H9 (cell line): ENCODE measurements around the gene GABRR2. TPM values are rescaled to one million over a fixed set of nuclear protein-coding genes. Genes with fewer than 3 reads are reported as not detected.

Experiments used
- DNase-seq: peaks from one replicate; pipeline ENCODE4 v3.0.0-alpha.2; 2017
- H2AFZ ChIP-seq: one replicate; pipeline ENCODE4 v1.6.1; 2013; ENCODE audit warnings: mild to moderate bottlenecking, low read length, control low read depth, moderate library complexity
- H2AK5ac ChIP-seq: 2 replicates; pipeline ENCODE4 v1.6.1; 2013; ENCODE audit warnings: low read length, control low read depth, mixed read lengths; ENCODE audit not compliant: insufficient read length
- H2BK120ac ChIP-seq: one replicate; pipeline ENCODE4 v1.6.1; 2013; ENCODE audit warnings: low read depth, mild to moderate bottlenecking, low read length, control low read depth, inconsistent platforms; ENCODE audit not compliant: poor library complexity, severe bottlenecking
- H2BK12ac ChIP-seq: 2 replicates; pipeline ENCODE4 v1.6.1; 2013; ENCODE audit warnings: low read length, control low read depth, mixed read lengths, low read depth; ENCODE audit not compliant: insufficient read length
- H2BK15ac ChIP-seq: 2 replicates; pipeline ENCODE4 v1.6.1; 2013; ENCODE audit warnings: low read depth, low read length, control low read depth
- H2BK20ac ChIP-seq: one replicate; pipeline ENCODE4 v1.6.1; 2013; ENCODE audit warnings: low read depth, mild to moderate bottlenecking, low read length, control low read depth, inconsistent platforms; ENCODE audit not compliant: poor library complexity, severe bottlenecking
- H2BK5ac ChIP-seq: 2 replicates; pipeline ENCODE4 v1.6.1; 2013; ENCODE audit warnings: low read length, control low read depth, mixed read lengths; ENCODE audit not compliant: insufficient read length
- H3K14ac ChIP-seq: 2 replicates; pipeline ENCODE4 v1.6.1; 2013; ENCODE audit warnings: low read length, control low read depth; ENCODE audit not compliant: insufficient read depth
- H3K18ac ChIP-seq: 2 replicates; pipeline ENCODE4 v1.6.1; 2013; ENCODE audit warnings: low read depth, mild to moderate bottlenecking, mixed read lengths, low read length, control low read depth; ENCODE audit not compliant: insufficient read length
- H3K23ac ChIP-seq: 2 replicates; pipeline ENCODE4 v1.6.1; 2013; ENCODE audit warnings: low read length, control low read depth, mixed read lengths, low read depth; ENCODE audit not compliant: insufficient read length
- H3K23me2 ChIP-seq: 2 replicates; pipeline ENCODE4 v1.6.1; 2013; ENCODE audit warnings: low read depth, mild to moderate bottlenecking, mixed read lengths, low read length, control low read depth; ENCODE audit not compliant: insufficient read length, poor library complexity, severe bottlenecking
- H3K27ac ChIP-seq: 2 replicates; pipeline ENCODE4 v1.5.1; 2013; ENCODE audit warnings: low read length, control low read depth, mixed read lengths, low read depth; ENCODE audit not compliant: insufficient read length
- H3K27me3 ChIP-seq: 2 replicates; pipeline ENCODE4 v1.6.1; 2013; ENCODE audit warnings: low read length, control low read depth, inconsistent platforms; ENCODE audit not compliant: insufficient read depth
- H3K4ac ChIP-seq: 2 replicates; pipeline ENCODE4 v1.6.1; 2013; ENCODE audit warnings: low read depth, mild to moderate bottlenecking, control low read depth, inconsistent platforms, low read length, moderate library complexity
- H3K4me1 ChIP-seq: 2 replicates; pipeline ENCODE4 v1.6.1; 2013; ENCODE audit warnings: low read length, control low read depth, inconsistent platforms; ENCODE audit not compliant: insufficient read depth
- H3K4me2 ChIP-seq: 2 replicates; pipeline ENCODE4 v1.6.1; 2013; ENCODE audit warnings: low read length, control low read depth, mixed read lengths; ENCODE audit not compliant: insufficient read length, insufficient read depth
- H3K56ac ChIP-seq: 2 replicates; pipeline ENCODE4 v1.6.1; 2013; ENCODE audit warnings: low read depth, mild to moderate bottlenecking, mixed read lengths, low read length, control low read depth; ENCODE audit not compliant: insufficient read length
- H3K79me1 ChIP-seq: 2 replicates; pipeline ENCODE4 v1.6.1; 2013; ENCODE audit warnings: low read depth, mild to moderate bottlenecking, moderate library complexity, low read length, control low read depth, inconsistent platforms; ENCODE audit not compliant: insufficient read depth, poor library complexity, severe bottlenecking
- H3K79me2 ChIP-seq: 2 replicates; pipeline ENCODE4 v1.6.1; 2013; ENCODE audit warnings: low read length, control low read depth, inconsistent platforms; ENCODE audit not compliant: insufficient read depth
- H3K9ac ChIP-seq: 2 replicates; pipeline ENCODE4 v1.6.1; 2013; ENCODE audit warnings: low read length, control low read depth, mixed read lengths; ENCODE audit not compliant: insufficient read length; ENCODE audit errors: extremely low read depth
- H3K9me3 ChIP-seq: one replicate; pipeline ENCODE4 v1.6.1; 2013; ENCODE audit warnings: low read depth, low read length, inconsistent platforms; ENCODE audit not compliant: control insufficient read depth
- H3T11ph ChIP-seq: one replicate; pipeline ENCODE4 v1.6.1; 2013; ENCODE audit warnings: mild to moderate bottlenecking, low read length, control low read depth, inconsistent platforms
- H4K20me1 ChIP-seq: one replicate; pipeline ENCODE4 v1.6.1; 2013; ENCODE audit not compliant: control insufficient read depth, insufficient read length, insufficient read depth
- H4K5ac ChIP-seq: 2 replicates; pipeline ENCODE4 v1.6.1; 2013; ENCODE audit warnings: low read depth, mild to moderate bottlenecking, mixed read lengths, low read length, control low read depth; ENCODE audit not compliant: insufficient read length
- H4K8ac ChIP-seq: replicated peaks from 2 replicates; pipeline ENCODE4 v1.6.1; 2013; ENCODE audit warnings: low read length, control low read depth, mixed read lengths, low read depth; ENCODE audit not compliant: insufficient read length
- H4K91ac ChIP-seq: 2 replicates; pipeline ENCODE4 v1.6.1; 2013; ENCODE audit warnings: low read depth, mild to moderate bottlenecking, moderate library complexity, mixed read lengths, low read length, control low read depth; ENCODE audit not compliant: insufficient read length
- H3K27ac Mint-ChIP-seq, 3 experiments: 2 replicates in 2 of 3; 3 replicates in 1 of 3; pipeline ENCODE4 v1.8.0; 2020 to 2021; ENCODE audit warnings: mixed read lengths in 3 of 3, mild to moderate bottlenecking in 1 of 3, moderate library complexity in 1 of 3
- H3K27me3 Mint-ChIP-seq: 2 replicates; pipeline ENCODE4 v1.8.0; 2021; ENCODE audit warnings: low read depth, mild to moderate bottlenecking, moderate library complexity, mixed read lengths
- H3K36me3 Mint-ChIP-seq, 3 experiments: 2 replicates in 2 of 3; 3 replicates in 1 of 3; pipeline ENCODE4 v1.8.0; 2020 to 2021; ENCODE audit warnings: low read depth in 3 of 3, mixed read lengths in 3 of 3; ENCODE audit not compliant: insufficient read depth in 1 of 3
- H3K4me1 Mint-ChIP-seq, 2 experiments: 2 replicates each; pipeline ENCODE4 v1.8.0; 2020; ENCODE audit warnings: mixed read lengths in 2 of 2
- H3K4me3 Mint-ChIP-seq, 2 experiments: 2 replicates in 1 of 2; 3 replicates in 1 of 2; pipeline ENCODE4 v1.8.0; 2020 to 2021; ENCODE audit warnings: mild to moderate bottlenecking in 2 of 2, mixed read lengths in 2 of 2, moderate library complexity in 1 of 2
- H3K9me3 Mint-ChIP-seq, 2 experiments: 2 replicates in 1 of 2; 3 replicates in 1 of 2; pipeline ENCODE4 v1.8.0; 2020; ENCODE audit warnings: mild to moderate bottlenecking in 2 of 2, mixed read lengths in 2 of 2, moderate library complexity in 1 of 2
- CTCF ChIP-seq: fragments of 200-600 bp; sonication (generic); conservative IDR thresholded peaks from 3 replicates; pipeline ENCODE4 v1.8.0; 2021; ENCODE audit warnings: antibody characterized with exemption, mild to moderate bottlenecking
- WGBS: extraction: QIAGEN DNeasy Blood & Tissue Kit; methylation state at CpG from one replicate; pipeline ENCODE4 v1.1.7; 2013; ENCODE audit warnings: missing lambda C conversion rate, low lambda C conversion rate, mixed read lengths; ENCODE audit not compliant: insufficient read length; ENCODE audit errors: extremely low coverage; 5-methylcytosine and 5-hydroxymethylcytosine counted together
- total RNA-seq: library from RNA; stranded (reverse); gene quantifications from 2 replicates; pipeline ENCODE4 v1.2.1, GENCODE V29; 2021

The GABRR2 gene
- total RNA-seq, 1 experiment from 2014 or later = not detected

GRCh38 chr6:89351671-89352277 lies 36.7 kb upstream of the GABRR2 start:
- no peak overlapping the region for H2AFZ ChIP-seq
- peak overlapping the region; percentile 98; the same call in 1 of the 2 replicates for H3K14ac ChIP-seq
- Mint-ChIP-seq H3K27ac (peak overlapping the region in 2 of 3 experiments; percentile 45 to 85; a peak in 4 of 7 replicates), H3K36me3 (peaks cover 0 to 4% (median 0%) of the 10 kb centered on the region in 3 experiments; a peak in 1 of 7 replicates), H3K27me3 (peaks cover 9% of the 10 kb centered on the region), H3K4me3 (peak overlapping the region; percentile 83 to 90), H3K9me3 (no peaks in the 10 kb centered on the region), H3K4me1 (peaks cover 24 to 33% of the 10 kb centered on the region in 2 experiments)
- no peaks in the 10 kb centered on the region for H4K20me1 ChIP-seq
- no peak overlapping the region for H4K5ac ChIP-seq
- H2BK120ac ChIP-seq = no peak overlapping the region
- no peaks in the 10 kb centered on the region for H3K79me1 ChIP-seq
- H2BK12ac ChIP-seq = no peak overlapping the region
- no peak overlapping the region for H2AK5ac ChIP-seq
- H4K91ac ChIP-seq = no peak overlapping the region
- no peak overlapping the region for H2BK20ac ChIP-seq
- no peak for TF ChIP-seq CTCF
- no peak overlapping the region for H2BK5ac ChIP-seq
- no peak overlapping the region for H3K27ac ChIP-seq
- no peaks in the 10 kb centered on the region for H3K79me2 ChIP-seq
- no peaks in the 10 kb centered on the region for H3K4me1 ChIP-seq
- H3K18ac ChIP-seq = peak overlapping the region; percentile 95
- no peak overlapping the region for H3K4ac ChIP-seq
- DNase-seq = no peak
- H3K4me2 ChIP-seq = peak overlapping the region; percentile 67
- no peak overlapping the region for H3K23ac ChIP-seq
- WGBS = no CpG with 5 or more reads among the region's 12 CpGs
- H3K23me2 ChIP-seq = peaks cover 8% of the 10 kb centered on the region
- no peaks in the 10 kb centered on the region for H3K9me3 ChIP-seq
- no peak overlapping the region for H4K8ac ChIP-seq
- no peaks in the 10 kb centered on the region for H3K27me3 ChIP-seq
- H3K56ac ChIP-seq = no peak overlapping the region
- H3K9ac ChIP-seq = peak overlapping the region; percentile 73
- no peak overlapping the region for H2BK15ac ChIP-seq
- no peak overlapping the region for H3T11ph ChIP-seq
